GM12873 (cell line): ENCODE measurements around the gene UBTD1.

Source experiments
- TF ChIP-seq, protein P1 (sequence below): IDR thresholded peaks from 2 replicates; pipeline ENCODE4 v1.5.1; 2012; ENCODE audit warnings: low read depth, mild to moderate bottlenecking, moderate library complexity, low read length, control low read depth; ENCODE audit not compliant: insufficient read depth; ENCODE audit errors: missing control alignments

UBTD1 gene

DNA sequence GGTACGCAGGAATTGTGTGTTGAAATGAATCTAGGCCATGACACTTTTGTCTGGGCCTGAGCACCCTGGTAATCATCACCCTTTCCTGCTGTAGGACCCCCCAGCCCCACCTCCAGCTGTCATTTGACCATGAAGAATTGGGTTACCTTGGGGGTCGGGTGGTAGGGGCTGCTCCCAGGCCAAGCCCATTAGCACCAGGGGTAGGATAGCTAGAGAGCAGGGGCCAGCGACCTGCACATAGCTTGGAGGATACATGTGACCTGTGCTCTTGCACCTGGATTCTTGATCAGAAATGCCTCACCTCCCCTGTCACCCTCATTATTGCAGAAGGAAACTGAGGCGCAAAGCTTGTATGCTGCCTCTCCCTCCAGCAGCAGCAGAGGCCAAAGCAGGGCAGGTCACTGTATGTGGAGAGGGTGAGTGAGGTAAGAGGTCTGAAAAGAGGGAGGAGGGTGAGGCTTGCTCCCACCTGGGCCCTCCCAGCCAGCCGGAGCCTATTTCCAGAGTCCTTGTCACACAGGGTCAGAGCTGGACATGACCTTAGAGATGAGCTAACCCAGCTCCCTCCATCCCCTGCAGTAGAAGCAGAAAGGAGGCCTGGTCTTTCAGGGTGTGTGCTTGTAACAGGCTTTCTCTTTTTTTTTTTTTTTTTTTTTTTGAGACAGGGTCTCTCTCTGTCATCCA, 38.6 kb downstream of the UBTD1 start:
- TF ChIP-seq, protein P1, sequence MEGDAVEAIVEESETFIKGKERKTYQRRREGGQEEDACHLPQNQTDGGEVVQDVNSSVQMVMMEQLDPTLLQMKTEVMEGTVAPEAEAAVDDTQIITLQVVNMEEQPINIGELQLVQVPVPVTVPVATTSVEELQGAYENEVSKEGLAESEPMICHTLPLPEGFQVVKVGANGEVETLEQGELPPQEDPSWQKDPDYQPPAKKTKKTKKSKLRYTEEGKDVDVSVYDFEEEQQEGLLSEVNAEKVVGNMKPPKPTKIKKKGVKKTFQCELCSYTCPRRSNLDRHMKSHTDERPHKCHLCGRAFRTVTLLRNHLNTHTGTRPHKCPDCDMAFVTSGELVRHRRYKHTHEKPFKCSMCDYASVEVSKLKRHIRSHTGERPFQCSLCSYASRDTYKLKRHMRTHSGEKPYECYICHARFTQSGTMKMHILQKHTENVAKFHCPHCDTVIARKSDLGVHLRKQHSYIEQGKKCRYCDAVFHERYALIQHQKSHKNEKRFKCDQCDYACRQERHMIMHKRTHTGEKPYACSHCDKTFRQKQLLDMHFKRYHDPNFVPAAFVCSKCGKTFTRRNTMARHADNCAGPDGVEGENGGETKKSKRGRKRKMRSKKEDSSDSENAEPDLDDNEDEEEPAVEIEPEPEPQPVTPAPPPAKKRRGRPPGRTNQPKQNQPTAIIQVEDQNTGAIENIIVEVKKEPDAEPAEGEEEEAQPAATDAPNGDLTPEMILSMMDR: no peak

DNA sequence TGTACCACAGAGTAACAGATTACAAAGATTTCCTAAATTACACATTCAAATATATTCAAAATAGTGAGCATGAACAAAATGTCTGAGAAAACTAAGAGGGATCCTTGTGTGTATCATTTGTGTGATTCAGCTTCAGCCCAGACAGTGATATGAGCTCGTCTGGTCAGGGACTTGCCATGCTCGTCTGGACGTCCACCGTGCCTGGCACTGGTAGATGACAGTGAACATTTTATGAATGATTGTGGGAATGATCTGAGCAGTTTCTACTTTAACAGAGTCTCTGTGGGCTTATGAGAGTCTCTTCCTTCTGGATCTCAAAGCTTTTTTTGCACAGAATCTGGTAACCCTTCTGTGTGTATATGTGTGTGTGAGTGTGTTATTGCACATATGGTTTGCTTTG, 39.7 kb downstream of the UBTD1 start:
- TF ChIP-seq, protein P1: no peak

DNA sequence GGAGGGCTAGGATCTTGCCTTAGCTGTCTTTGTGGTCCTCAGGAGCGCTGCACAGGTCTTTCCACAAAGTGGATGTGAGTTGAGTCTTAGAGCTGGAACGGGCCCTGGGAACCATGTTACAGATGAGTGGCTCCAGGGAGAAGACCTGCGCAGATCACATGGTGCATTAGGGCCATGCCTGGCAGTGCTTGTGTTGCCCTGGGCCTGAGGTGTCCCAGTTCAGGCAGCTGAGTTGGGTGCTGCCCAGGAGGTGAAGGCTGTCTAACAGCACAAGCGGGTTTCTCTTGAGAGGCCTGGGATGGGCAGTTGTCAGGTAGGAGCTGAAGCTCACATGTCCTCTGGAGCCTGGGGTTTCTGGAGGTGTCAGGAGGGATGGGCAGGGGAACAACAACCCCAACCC, 40.1 kb downstream of the UBTD1 start:
- TF ChIP-seq, protein P1: no peak

DNA sequence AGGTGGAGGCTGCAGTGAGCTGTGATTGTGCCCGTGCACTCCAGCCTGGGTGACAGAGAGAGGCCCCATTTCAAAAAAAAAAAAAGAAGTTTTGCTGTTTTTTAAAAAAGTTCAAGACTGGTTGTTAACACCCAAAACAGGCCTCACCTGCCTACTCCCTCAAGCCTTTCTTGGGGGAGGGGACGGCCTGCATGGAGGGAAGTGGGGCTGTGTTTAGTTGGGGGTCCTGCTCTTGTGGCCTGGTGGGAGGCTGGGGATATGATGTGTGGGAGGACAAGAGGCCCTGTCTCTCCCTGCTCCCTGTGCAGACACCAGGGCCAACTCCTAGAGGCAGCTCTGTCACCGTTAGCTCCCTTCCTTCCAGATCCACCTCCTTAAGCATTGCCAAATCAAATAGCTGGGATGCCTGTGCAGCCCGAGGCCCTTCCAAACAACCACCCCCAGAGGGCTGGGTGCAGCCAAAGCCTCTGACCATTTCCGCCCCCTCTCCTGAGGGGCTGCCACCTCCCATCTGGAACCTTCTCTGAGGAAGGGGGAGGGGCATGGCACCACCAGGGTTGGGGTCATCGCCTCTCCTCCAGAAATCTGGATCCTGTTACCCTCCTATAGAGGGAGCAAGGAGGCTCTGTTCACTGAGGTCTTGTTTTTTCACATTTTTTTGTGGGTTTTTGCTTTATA, 40.9 kb downstream of the UBTD1 start:
- TF ChIP-seq, protein P1: no peak

DNA sequence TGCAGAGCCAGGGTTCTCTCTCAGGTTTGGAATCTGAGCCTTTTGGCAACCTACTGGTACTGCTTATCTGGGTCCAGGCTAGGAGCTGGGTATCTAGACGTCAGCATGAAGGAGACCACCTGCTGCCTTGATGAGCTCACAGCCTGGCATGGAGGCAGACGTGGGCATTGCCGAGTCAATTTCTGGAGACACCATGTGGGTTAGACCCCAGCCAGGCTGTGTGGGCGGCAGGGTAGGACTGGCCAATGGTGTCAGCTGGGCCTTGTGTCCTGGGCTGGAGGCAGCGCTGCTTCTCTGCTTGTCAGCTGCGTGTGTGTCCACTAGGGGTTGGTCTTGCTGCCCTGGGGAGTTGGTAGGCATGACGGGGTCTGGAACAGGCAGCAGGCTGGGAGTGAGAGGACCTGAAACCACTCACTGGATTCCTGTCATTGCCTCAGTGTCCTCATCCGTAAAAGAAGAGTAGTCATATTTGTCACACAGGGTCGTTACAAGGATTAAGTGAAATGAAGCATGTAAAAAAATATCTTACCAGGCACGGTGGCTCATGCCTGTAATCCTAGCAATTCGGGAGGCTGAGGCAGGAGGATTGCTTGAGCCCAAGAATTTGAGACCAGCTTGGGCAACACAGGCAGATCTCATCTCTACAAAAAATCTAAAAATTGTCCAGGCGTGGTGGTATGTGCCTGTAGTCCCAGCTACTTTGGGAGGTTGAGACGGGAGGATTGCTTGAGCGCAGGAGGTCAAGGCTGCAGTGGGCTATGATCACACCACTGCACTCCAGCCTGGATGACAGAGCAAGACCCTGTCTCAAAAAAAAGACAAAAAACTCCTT, 42.2 kb downstream of the UBTD1 start:
- TF ChIP-seq, protein P1: peak; percentile 8

DNA sequence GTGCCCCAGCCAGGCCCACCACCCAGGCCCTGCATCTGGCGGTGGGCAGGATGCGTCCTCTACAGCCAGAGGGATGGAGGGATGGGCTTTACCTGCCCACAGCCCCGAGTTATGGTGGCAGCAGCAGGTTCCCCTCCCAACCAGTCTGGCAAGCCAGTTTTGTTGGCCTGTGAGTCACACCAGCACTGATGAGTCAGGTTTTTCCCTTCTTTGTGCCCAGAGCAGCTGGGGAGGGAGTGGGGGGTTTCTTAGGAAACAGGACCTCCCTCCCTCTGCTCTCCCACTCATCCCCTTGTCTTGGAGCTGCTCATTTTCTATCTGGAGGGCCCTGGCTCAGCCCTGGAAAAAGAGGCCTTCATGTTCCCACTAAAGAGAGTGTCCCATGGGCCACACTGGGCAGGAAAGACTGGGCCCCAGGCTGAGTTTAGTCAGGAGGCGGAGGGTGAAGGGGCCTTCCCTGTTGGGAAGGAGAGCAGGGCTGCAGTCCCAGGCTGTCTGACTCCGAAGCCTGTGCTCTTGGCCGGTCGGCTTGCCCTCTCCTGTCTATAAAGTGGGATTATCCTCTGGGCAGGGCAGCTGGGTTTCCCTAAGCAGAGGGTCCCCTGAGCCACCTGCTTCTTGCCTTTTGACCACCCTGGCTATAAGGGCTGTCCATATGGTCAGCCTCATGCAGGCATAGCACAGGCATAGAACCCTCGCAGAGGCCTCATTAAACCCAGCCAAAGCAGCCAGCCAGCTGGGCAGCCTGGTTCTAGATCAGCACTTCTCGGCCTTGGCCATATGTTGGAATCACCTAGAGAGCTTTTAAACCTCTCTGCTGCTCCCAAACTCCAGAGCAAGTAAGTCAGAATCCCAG, 43.7 kb downstream of the UBTD1 start:
- TF ChIP-seq, protein P1: no peak
